WTC11 (cell line): ENCODE results near the gene ENPP6. TPM values are rescaled to one million over a fixed set of nuclear protein-coding genes. Genes with fewer than 3 reads are reported as not detected.
A peak's percentile ranks its signal among the peaks of the same experiment; 100 is the strongest.

Experiments used
- ATAC-seq: fragments of 200-7000 bp; cut with Tn5 transposase; 2 replicates; pipeline ENCODE4 v1.10.0; 2021; ENCODE audit warnings: mild to moderate bottlenecking, moderate library complexity
- CTCF ChIA-PET: fragments of 300-600 bp; sonication (Branson Sonifier 250); formaldehyde crosslinking; loops from one replicate; lab custom pipeline; 2021; ENCODE audit warnings: antibody characterized with exemption; lab: Charles Lee
- POLR2A ChIA-PET: fragments of 350-600 bp; sonication (Branson Sonifier 250); formaldehyde crosslinking; loops from one replicate; lab custom pipeline; 2021; ENCODE audit warnings: antibody characterized with exemption; lab: Charles Lee
- DNase-seq: peaks from one replicate; pipeline ENCODE4 v3.0.0; 2021; ENCODE audit warnings: low spot score
- H3K27ac Mint-ChIP-seq: 2 replicates; pipeline ENCODE4 v1.8.0; 2021; ENCODE audit warnings: mixed read lengths
- H3K27me3 Mint-ChIP-seq: 2 replicates; pipeline ENCODE4 v1.8.0; 2021; ENCODE audit warnings: low read depth, mild to moderate bottlenecking, moderate library complexity, mixed read lengths
- H3K36me3 Mint-ChIP-seq: 2 replicates; pipeline ENCODE4 v1.8.0; 2021; ENCODE audit warnings: mixed read lengths
- H3K4me1 Mint-ChIP-seq: 2 replicates; pipeline ENCODE4 v1.8.0; 2022; ENCODE audit warnings: mixed read lengths
- H3K4me3 Mint-ChIP-seq: 2 replicates; pipeline ENCODE4 v1.8.0; 2021; ENCODE audit warnings: mild to moderate bottlenecking, moderate library complexity, mixed read lengths
- H3K9me3 Mint-ChIP-seq: 2 replicates; pipeline ENCODE4 v1.8.0; 2021; ENCODE audit warnings: mixed read lengths
- EMX1 ChIP-seq: fragments of 250-450 bp; sonication (Bioruptor Pico); IDR thresholded peaks from 2 replicates; pipeline ENCODE4 v1.8.0; 2021; ENCODE audit warnings: mild to moderate bottlenecking
- ETV6 ChIP-seq: sonication (generic); formaldehyde crosslinking; IDR thresholded peaks from 2 replicates; pipeline ENCODE4 v1.8.1; 2022; ENCODE audit warnings: mild to moderate bottlenecking, missing genetic modification reagents
- FOXP1 ChIP-seq: sonication (generic); formaldehyde crosslinking; IDR thresholded peaks from 2 replicates; pipeline ENCODE4 v1.8.0; 2022; ENCODE audit warnings: missing genetic modification reagents, mild to moderate bottlenecking, moderate library complexity, borderline replicate concordance
- GABPB1 ChIP-seq: sonication (generic); formaldehyde crosslinking; IDR thresholded peaks from 2 replicates; pipeline ENCODE4 v1.8.1; 2023; ENCODE audit warnings: mild to moderate bottlenecking, missing genetic modification reagents
- GRHL2 ChIP-seq: fragments of 250-450 bp; sonication (Bioruptor Pico); IDR thresholded peaks from 2 replicates; pipeline ENCODE4 v1.8.0; 2022; ENCODE audit warnings: mild to moderate bottlenecking, moderate library complexity; ENCODE audit not compliant: insufficient replicate concordance, severe bottlenecking
- JAZF1 ChIP-seq: fragments of 250-450 bp; sonication (Bioruptor Pico); IDR thresholded peaks from 2 replicates; pipeline ENCODE4 v1.9.0; 2021; ENCODE audit warnings: moderate library complexity, mild to moderate bottlenecking, inconsistent platforms
- JUN ChIP-seq: sonication (generic); formaldehyde crosslinking; IDR thresholded peaks from 2 replicates; pipeline ENCODE4 v1.8.0; 2023; ENCODE audit warnings: mild to moderate bottlenecking, missing genetic modification reagents
- NFYB ChIP-seq: sonication (generic); formaldehyde crosslinking; conservative IDR thresholded peaks from 2 replicates; pipeline ENCODE4 v1.8.0; 2022; ENCODE audit warnings: low read depth, missing genetic modification reagents
- NR2C2 ChIP-seq: sonication (generic); formaldehyde crosslinking; IDR thresholded peaks from 2 replicates; pipeline ENCODE4 v1.8.0; 2022; ENCODE audit warnings: mild to moderate bottlenecking, missing genetic modification reagents
- OVOL2 ChIP-seq: fragments of 250-450 bp; sonication (Bioruptor Pico); IDR thresholded peaks from 2 replicates; pipeline ENCODE4 v1.9.0; 2021; ENCODE audit warnings: mild to moderate bottlenecking, borderline replicate concordance
- PRRX2 ChIP-seq: fragments of 250-450 bp; sonication (Bioruptor Pico); IDR thresholded peaks from 2 replicates; pipeline ENCODE4 v1.8.0; 2021; ENCODE audit warnings: mild to moderate bottlenecking
- SMAD3 ChIP-seq: sonication (generic); formaldehyde crosslinking; IDR thresholded peaks from 2 replicates; pipeline ENCODE4 v1.8.0; 2022; ENCODE audit warnings: missing genetic modification reagents, mild to moderate bottlenecking, borderline replicate concordance
- ZBTB21 ChIP-seq: sonication (generic); formaldehyde crosslinking; IDR thresholded peaks from 2 replicates; pipeline ENCODE4 v1.8.1; 2023; ENCODE audit warnings: mild to moderate bottlenecking, missing genetic modification reagents, borderline replicate concordance
- ZNF121 ChIP-seq: sonication (generic); formaldehyde crosslinking; IDR thresholded peaks from 2 replicates; pipeline ENCODE4 v1.8.0; 2023; ENCODE audit warnings: missing genetic modification reagents
- ZNF138 ChIP-seq: sonication (generic); formaldehyde crosslinking; conservative IDR thresholded peaks from 2 replicates; pipeline ENCODE4 v1.8.1; 2022; ENCODE audit warnings: mild to moderate bottlenecking, moderate library complexity, missing genetic modification reagents
- ZNF219 ChIP-seq: sonication (generic); formaldehyde crosslinking; IDR thresholded peaks from 2 replicates; pipeline ENCODE4 v1.8.0; 2023; ENCODE audit warnings: missing genetic modification reagents, mild to moderate bottlenecking, borderline replicate concordance
- ZNF263 ChIP-seq: sonication (generic); formaldehyde crosslinking; IDR thresholded peaks from 2 replicates; pipeline ENCODE4 v1.8.1; 2022; ENCODE audit warnings: low read depth, mild to moderate bottlenecking, moderate library complexity, missing genetic modification reagents
- total RNA-seq: library from RNA; stranded (reverse); gene quantifications from 3 replicates; pipeline ENCODE4 v1.2.3, GENCODE V29; 2021
- TF ChIP-seq, protein P1 (sequence below): fragments of 250-450 bp; sonication (Bioruptor Pico); IDR thresholded peaks from 2 replicates; pipeline ENCODE4 v2.1.2; 2022; ENCODE audit warnings: mild to moderate bottlenecking, moderate library complexity
- TF ChIP-seq, protein P2 (sequence below): sonication (generic); formaldehyde crosslinking; IDR thresholded peaks from 2 replicates; pipeline ENCODE4 v1.8.1; 2022; ENCODE audit warnings: low read depth, missing genetic modification reagents, borderline replicate concordance
- TF ChIP-seq, protein P3 (sequence below): sonication (generic); formaldehyde crosslinking; IDR thresholded peaks from 2 replicates; pipeline ENCODE4 v1.8.1; 2022; ENCODE audit warnings: mild to moderate bottlenecking, moderate library complexity, missing genetic modification reagents
- TF ChIP-seq, protein P4 (sequence below): sonication (generic); formaldehyde crosslinking; IDR thresholded peaks from 2 replicates; pipeline ENCODE4 v1.8.1; 2023; ENCODE audit warnings: mild to moderate bottlenecking, missing genetic modification reagents, moderate library complexity
- TF ChIP-seq, protein P5 (sequence below): sonication (generic); formaldehyde crosslinking; conservative IDR thresholded peaks from 2 replicates; pipeline ENCODE4 v1.8.1; 2022; ENCODE audit warnings: mild to moderate bottlenecking, missing genetic modification reagents
- TF ChIP-seq, protein P6 (sequence below): sonication (generic); formaldehyde crosslinking; IDR thresholded peaks from 2 replicates; pipeline ENCODE4 v1.8.0; 2022; ENCODE audit warnings: mild to moderate bottlenecking, missing genetic modification reagents
- TF ChIP-seq, protein P7 (sequence below): sonication (generic); formaldehyde crosslinking; IDR thresholded peaks from 2 replicates; pipeline ENCODE4 v1.8.1; 2023; ENCODE audit warnings: mild to moderate bottlenecking, missing genetic modification reagents, moderate library complexity
- TF ChIP-seq, protein P8 (sequence below): sonication (generic); formaldehyde crosslinking; IDR thresholded peaks from 2 replicates; pipeline ENCODE4 v1.8.1; 2023; ENCODE audit warnings: mild to moderate bottlenecking, moderate library complexity, missing genetic modification reagents
- TF ChIP-seq, protein P9 (sequence below): fragments of 200-600 bp; IDR thresholded peaks from 2 replicates; pipeline ENCODE4 v1.8.0; 2022; ENCODE audit warnings: antibody characterized with exemption

Gene ENPP6
- total RNA-seq, 1 experiment from 2014 or later, result 0.09 TPM

DNA sequence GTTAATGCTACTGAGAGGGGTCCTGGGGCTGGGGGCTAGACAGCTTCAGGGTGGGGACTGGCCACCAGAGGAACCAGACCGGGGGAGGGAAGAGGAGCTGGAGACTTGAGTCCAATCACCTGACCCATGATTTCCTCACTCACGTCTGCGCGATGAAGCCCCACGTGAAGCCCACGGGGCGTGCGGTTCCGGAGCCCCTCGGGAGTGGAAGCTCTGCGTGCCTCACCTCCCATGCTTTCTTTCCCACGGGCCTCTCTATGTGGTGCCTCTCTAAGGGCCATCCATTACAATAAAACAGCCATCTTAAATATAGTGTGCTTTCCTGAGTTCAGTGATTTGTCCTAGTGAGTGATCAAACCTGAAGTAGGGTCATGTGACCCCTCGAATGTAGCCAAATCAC, 119.9 kb downstream of the ENPP6 start:
- H3K4me1 Mint-ChIP-seq, result peaks cover 17% of the 10 kb centered on the region
- no peaks in the 10 kb centered on the region for H3K36me3 Mint-ChIP-seq
- TF ChIP-seq GRHL2 (CRISPR knock-in tag) (no peak), JAZF1 (CRISPR knock-in tag) (no peak), ZNF121 (CRISPR knock-in tag) (no peak), GABPB1 (CRISPR knock-in tag) (no peak), ZNF263 (no peak), JUN (no peak), EMX1 (CRISPR knock-in tag) (no peak), ZNF219 (CRISPR knock-in tag) (no peak), ZNF138 (CRISPR knock-in tag) (no peak), ETV6 (no peak), NR2C2 (CRISPR knock-in tag) (no peak), PRRX2 (no peak), FOXP1 (CRISPR knock-in tag) (no peak), SMAD3 (CRISPR knock-in tag) (no peak), NFYB (no peak)
- TF ChIP-seq, protein P1, sequence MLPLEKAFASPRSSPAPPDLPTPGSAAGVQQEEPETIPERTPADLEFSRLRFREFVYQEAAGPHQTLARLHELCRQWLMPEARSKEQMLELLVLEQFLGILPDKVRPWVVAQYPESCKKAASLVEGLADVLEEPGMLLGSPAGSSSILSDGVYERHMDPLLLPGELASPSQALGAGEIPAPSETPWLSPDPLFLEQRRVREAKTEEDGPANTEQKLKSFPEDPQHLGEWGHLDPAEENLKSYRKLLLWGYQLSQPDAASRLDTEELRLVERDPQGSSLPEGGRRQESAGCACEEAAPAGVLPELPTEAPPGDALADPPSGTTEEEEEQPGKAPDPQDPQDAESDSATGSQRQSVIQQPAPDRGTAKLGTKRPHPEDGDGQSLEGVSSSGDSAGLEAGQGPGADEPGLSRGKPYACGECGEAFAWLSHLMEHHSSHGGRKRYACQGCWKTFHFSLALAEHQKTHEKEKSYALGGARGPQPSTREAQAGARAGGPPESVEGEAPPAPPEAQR, result no peak
- TF ChIP-seq, protein P2, sequence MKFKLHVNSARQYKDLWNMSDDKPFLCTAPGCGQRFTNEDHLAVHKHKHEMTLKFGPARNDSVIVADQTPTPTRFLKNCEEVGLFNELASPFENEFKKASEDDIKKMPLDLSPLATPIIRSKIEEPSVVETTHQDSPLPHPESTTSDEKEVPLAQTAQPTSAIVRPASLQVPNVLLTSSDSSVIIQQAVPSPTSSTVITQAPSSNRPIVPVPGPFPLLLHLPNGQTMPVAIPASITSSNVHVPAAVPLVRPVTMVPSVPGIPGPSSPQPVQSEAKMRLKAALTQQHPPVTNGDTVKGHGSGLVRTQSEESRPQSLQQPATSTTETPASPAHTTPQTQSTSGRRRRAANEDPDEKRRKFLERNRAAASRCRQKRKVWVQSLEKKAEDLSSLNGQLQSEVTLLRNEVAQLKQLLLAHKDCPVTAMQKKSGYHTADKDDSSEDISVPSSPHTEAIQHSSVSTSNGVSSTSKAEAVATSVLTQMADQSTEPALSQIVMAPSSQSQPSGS, result no peak
- TF ChIP-seq, protein P3, sequence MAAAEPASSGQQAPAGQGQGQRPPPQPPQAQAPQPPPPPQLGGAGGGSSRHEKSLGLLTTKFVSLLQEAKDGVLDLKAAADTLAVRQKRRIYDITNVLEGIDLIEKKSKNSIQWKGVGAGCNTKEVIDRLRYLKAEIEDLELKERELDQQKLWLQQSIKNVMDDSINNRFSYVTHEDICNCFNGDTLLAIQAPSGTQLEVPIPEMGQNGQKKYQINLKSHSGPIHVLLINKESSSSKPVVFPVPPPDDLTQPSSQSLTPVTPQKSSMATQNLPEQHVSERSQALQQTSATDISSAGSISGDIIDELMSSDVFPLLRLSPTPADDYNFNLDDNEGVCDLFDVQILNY (CRISPR knock-in tag), result no peak
- TF ChIP-seq, protein P4, sequence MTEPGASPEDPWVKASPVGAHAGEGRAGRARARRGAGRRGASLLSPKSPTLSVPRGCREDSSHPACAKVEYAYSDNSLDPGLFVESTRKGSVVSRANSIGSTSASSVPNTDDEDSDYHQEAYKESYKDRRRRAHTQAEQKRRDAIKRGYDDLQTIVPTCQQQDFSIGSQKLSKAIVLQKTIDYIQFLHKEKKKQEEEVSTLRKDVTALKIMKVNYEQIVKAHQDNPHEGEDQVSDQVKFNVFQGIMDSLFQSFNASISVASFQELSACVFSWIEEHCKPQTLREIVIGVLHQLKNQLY (CRISPR knock-in tag), result no peak
- TF ChIP-seq, protein P5, sequence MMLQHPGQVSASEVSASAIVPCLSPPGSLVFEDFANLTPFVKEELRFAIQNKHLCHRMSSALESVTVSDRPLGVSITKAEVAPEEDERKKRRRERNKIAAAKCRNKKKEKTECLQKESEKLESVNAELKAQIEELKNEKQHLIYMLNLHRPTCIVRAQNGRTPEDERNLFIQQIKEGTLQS (CRISPR knock-in tag), result no peak
- ATAC-seq (no peak), DNase-seq (no peak)
- CTCF ChIA-PET, result interaction anchor here (0.7 to 1.5 kb wide), 8 partner anchors 28 to 188 kb away, joined by 3 to 11 read pairs (median 4); partner anchors contain the start of gene ENPP6
- no peaks in the 10 kb centered on the region for H3K9me3 Mint-ChIP-seq
- H3K27ac Mint-ChIP-seq, result no peak overlapping the region
- no peak overlapping the region for H3K4me3 Mint-ChIP-seq
- POLR2A ChIA-PET, result no interaction called here
- no peaks in the 10 kb centered on the region; the same call in 1 of the 2 replicates for H3K27me3 Mint-ChIP-seq

DNA sequence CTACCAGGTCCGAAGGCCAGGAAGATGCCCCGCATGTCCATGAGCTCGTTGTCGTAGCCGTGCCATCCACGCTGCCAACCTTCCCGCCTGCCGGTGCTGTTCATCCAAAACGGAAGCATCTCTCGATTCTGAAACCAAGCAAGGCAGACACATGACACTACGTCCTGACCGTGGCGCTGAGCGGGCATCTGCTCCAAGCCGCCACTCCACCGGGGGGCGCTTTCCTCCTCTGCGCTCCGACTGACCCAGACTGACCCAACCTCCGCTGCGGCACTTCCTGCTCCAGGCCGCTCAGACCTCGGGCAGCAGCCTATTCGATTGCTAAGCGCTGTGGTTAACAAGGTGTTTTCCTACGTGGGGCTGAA, 120.5 kb downstream of the ENPP6 start:
- Mint-ChIP-seq H3K36me3 (no peaks in the 10 kb centered on the region), H3K4me1 (peaks cover 11% of the 10 kb centered on the region), H3K9me3 (no peaks in the 10 kb centered on the region), H3K27ac (no peak overlapping the region), H3K27me3 (no peaks in the 10 kb centered on the region; the same call in 1 of the 2 replicates), H3K4me3 (peak overlapping the region; percentile 43; the same call in 1 of the 2 replicates)
- ChIA-PET CTCF (interaction anchor here (0.7 to 1.5 kb wide), 10 partner anchors 11 to 187 kb away, joined by 3 to 11 read pairs (median 4); partner anchors contain the start of gene ENPP6), POLR2A (no interaction called here)
- DNase-seq (peak; percentile 85), ATAC-seq (peak; percentile 99)
- TF ChIP-seq OVOL2 (CRISPR knock-in tag) (no peak), ZBTB21 (CRISPR knock-in tag) (peak; percentile 59; the same call in 1 of the 2 replicates), JAZF1 (CRISPR knock-in tag) (no peak)
- TF ChIP-seq, protein P6, sequence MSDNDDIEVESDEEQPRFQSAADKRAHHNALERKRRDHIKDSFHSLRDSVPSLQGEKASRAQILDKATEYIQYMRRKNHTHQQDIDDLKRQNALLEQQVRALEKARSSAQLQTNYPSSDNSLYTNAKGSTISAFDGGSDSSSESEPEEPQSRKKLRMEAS (CRISPR knock-in tag), result peak; percentile 73; the same call in 1 of the 2 replicates
- TF ChIP-seq, protein P3 (CRISPR knock-in tag), result peak; percentile 49; the same call in 1 of the 2 replicates
- TF ChIP-seq, protein P7, sequence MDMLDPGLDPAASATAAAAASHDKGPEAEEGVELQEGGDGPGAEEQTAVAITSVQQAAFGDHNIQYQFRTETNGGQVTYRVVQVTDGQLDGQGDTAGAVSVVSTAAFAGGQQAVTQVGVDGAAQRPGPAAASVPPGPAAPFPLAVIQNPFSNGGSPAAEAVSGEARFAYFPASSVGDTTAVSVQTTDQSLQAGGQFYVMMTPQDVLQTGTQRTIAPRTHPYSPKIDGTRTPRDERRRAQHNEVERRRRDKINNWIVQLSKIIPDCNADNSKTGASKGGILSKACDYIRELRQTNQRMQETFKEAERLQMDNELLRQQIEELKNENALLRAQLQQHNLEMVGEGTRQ, result peak; percentile 56
- TF ChIP-seq, protein P8, sequence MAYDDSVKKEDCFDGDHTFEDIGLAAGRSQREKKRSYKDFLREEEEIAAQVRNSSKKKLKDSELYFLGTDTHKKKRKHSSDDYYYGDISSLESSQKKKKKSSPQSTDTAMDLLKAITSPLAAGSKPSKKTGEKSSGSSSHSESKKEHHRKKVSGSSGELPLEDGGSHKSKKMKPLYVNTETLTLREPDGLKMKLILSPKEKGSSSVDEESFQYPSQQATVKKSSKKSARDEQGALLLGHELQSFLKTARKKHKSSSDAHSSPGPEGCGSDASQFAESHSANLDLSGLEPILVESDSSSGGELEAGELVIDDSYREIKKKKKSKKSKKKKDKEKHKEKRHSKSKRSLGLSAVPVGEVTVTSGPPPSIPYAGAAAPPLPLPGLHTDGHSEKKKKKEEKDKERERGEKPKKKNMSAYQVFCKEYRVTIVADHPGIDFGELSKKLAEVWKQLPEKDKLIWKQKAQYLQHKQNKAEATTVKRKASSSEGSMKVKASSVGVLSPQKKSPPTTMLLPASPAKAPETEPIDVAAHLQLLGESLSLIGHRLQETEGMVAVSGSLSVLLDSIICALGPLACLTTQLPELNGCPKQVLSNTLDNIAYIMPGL (CRISPR knock-in tag), result peak; percentile 64
- TF ChIP-seq, protein P9, sequence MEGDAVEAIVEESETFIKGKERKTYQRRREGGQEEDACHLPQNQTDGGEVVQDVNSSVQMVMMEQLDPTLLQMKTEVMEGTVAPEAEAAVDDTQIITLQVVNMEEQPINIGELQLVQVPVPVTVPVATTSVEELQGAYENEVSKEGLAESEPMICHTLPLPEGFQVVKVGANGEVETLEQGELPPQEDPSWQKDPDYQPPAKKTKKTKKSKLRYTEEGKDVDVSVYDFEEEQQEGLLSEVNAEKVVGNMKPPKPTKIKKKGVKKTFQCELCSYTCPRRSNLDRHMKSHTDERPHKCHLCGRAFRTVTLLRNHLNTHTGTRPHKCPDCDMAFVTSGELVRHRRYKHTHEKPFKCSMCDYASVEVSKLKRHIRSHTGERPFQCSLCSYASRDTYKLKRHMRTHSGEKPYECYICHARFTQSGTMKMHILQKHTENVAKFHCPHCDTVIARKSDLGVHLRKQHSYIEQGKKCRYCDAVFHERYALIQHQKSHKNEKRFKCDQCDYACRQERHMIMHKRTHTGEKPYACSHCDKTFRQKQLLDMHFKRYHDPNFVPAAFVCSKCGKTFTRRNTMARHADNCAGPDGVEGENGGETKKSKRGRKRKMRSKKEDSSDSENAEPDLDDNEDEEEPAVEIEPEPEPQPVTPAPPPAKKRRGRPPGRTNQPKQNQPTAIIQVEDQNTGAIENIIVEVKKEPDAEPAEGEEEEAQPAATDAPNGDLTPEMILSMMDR, result 0 out of 2 replicates have a peak, but pooled peaks have one; percentile 25
